GM21526 (cell line): ENCODE data around the gene SLC9A8.
A peak's percentile ranks its signal among the peaks of the same experiment; 100 is the strongest.
"Not testable (repeated sequence)": the region's sequence is repeated elsewhere in the genome, so short reads cannot be mapped to it uniquely, and the experiment has no call there.

Experiments used
- ATAC-seq: cut with Tn5 transposase; IDR thresholded peaks from one replicate; pipeline ENCODE4 v1.9.1; 2021; ENCODE audit warnings: moderate library complexity; ENCODE audit not compliant: unreplicated experiment, low FRiP score

The SLC9A8 gene

GRCh38 chr20:49812507-49813304 is at the start of gene SLC9A8:
TSS of gene SLC9A8 (plus strand) at chr20:49812828. CDS start at chr20:49812923, 95 bp downstream.
- ATAC-seq = peak; percentile 70

- ATAC-seq = no peak
Measured at GRCh38 chr20:49762940-49763766, 49.5 kb upstream of the SLC9A8 start.

- ATAC-seq = no peak
Measured at GRCh38 chr20:49765413-49765736, 47.3 kb upstream of the SLC9A8 start.

- no peak for ATAC-seq
Measured at GRCh38 chr20:49765846-49766541, 46.6 kb upstream of the SLC9A8 start.

GRCh38 chr20:49766979-49767521 is 45.6 kb upstream of the SLC9A8 start:
- no peak for ATAC-seq

GRCh38 chr20:49768204-49769047 is 44.2 kb upstream of the SLC9A8 start:
- no peak for ATAC-seq

GRCh38 chr20:49769048-49769581 is 43.5 kb upstream of the SLC9A8 start:
- no peak for ATAC-seq

- ATAC-seq = no peak
Measured at GRCh38 chr20:49770634-49771033, 42.0 kb upstream of the SLC9A8 start.

GRCh38 chr20:49774213-49774612 is 38.4 kb upstream of the SLC9A8 start:
- not testable (repeated sequence) for ATAC-seq

GRCh38 chr20:49775229-49775693 is 37.4 kb upstream of the SLC9A8 start:
- no peak for ATAC-seq

GRCh38 chr20:49779972-49780371 is 32.7 kb upstream of the SLC9A8 start:
- ATAC-seq = no peak

GRCh38 chr20:49781676-49782075 is 31.0 kb upstream of the SLC9A8 start:
- no peak for ATAC-seq

GRCh38 chr20:49782439-49782838 is 30.2 kb upstream of the SLC9A8 start:
- ATAC-seq = not testable (repeated sequence)

GRCh38 chr20:49783021-49783995 is 29.3 kb upstream of the SLC9A8 start:
- not testable (repeated sequence) for ATAC-seq

- no peak for ATAC-seq
Measured at GRCh38 chr20:49784291-49784690, 28.3 kb upstream of the SLC9A8 start.

GRCh38 chr20:49785149-49785851 is 27.3 kb upstream of the SLC9A8 start:
- ATAC-seq = peak; percentile 21

GRCh38 chr20:49785852-49786175 is 26.8 kb upstream of the SLC9A8 start:
- peak; percentile 70 for ATAC-seq

- peak; percentile 15 for ATAC-seq
Measured at GRCh38 chr20:49786196-49786595, 26.4 kb upstream of the SLC9A8 start.
